ENCODE measurements around the gene FAM110D.
A peak's percentile ranks its signal among the peaks of the same experiment; 100 is the strongest.

Gene FAM110D

GRCh38 chr1:26124418-26125331 is 34.2 kb upstream of the FAM110D start:
- CTCF ChIA-PET: interaction anchor here (1.0 to 5.2 kb wide), 4 partner anchors 13 to 20 kb away, joined by 3 to 48 read pairs (median 8); partner anchors contain the start of gene PDIK1L
- H3K4me3 Mint-ChIP-seq: no peak overlapping the region
- H3K4me1 Mint-ChIP-seq: peaks cover 72% of the 10 kb centered on the region
- no peaks in the 10 kb centered on the region for H3K9me3 Mint-ChIP-seq
- H3K27ac Mint-ChIP-seq: peak overlapping the region; percentile 99
- H3K27me3 Mint-ChIP-seq: no peaks in the 10 kb centered on the region
- peaks cover 40% of the 10 kb centered on the region for H3K36me3 Mint-ChIP-seq
- DNase-seq: no peak

GRCh38 chr1:26125382-26125781 is 33.5 kb upstream of the FAM110D start:
- Mint-ChIP-seq H3K27ac (peak overlapping the region; percentile 99), H3K9me3 (no peaks in the 10 kb centered on the region), H3K4me1 (peaks cover 65% of the 10 kb centered on the region), H3K36me3 (peaks cover 33% of the 10 kb centered on the region), H3K27me3 (no peaks in the 10 kb centered on the region), H3K4me3 (no peak overlapping the region)
- CTCF ChIA-PET: interaction anchor here (1.3 to 5.2 kb wide), 2 partner anchors 14 to 19 kb away, joined by 3 to 48 read pairs; no protein-coding TSS in a partner anchor
- no peak for DNase-seq

- no peaks in the 10 kb centered on the region for H3K9me3 Mint-ChIP-seq
- peak overlapping the region; percentile 76 for H3K4me3 Mint-ChIP-seq
- CTCF ChIA-PET: interaction anchor here (1.0 to 5.2 kb wide), 6 partner anchors 13 to 108 kb away, joined by 3 to 48 read pairs (median 6); partner anchors contain the start of gene CEP85
- peaks cover 33% of the 10 kb centered on the region for H3K36me3 Mint-ChIP-seq
- no peaks in the 10 kb centered on the region for H3K27me3 Mint-ChIP-seq
- H3K4me1 Mint-ChIP-seq: peaks cover 65% of the 10 kb centered on the region
- peak overlapping the region; percentile 99 for H3K27ac Mint-ChIP-seq
- DNase-seq: no peak
Measured at GRCh38 chr1:26125946-26126320, 32.9 kb upstream of the FAM110D start.

- H3K4me1 Mint-ChIP-seq: peaks cover 68% of the 10 kb centered on the region
Measured at GRCh38 chr1:26126321-26127084, 32.4 kb upstream of the FAM110D start.

GRCh38 chr1:26127235-26128163 is 31.4 kb upstream of the FAM110D start:
- H3K9me3 Mint-ChIP-seq: no peaks in the 10 kb centered on the region
- DNase-seq: no peak
- peak overlapping the region; percentile 99 for H3K27ac Mint-ChIP-seq
- peaks cover 24% of the 10 kb centered on the region for H3K36me3 Mint-ChIP-seq
- peaks cover 65% of the 10 kb centered on the region for H3K4me1 Mint-ChIP-seq
- H3K27me3 Mint-ChIP-seq: no peaks in the 10 kb centered on the region
- peak overlapping the region; percentile 76 for H3K4me3 Mint-ChIP-seq
- CTCF ChIA-PET: interaction anchor here (0.6 to 5.2 kb wide), 8 partner anchors 11 to 194 kb away, joined by 3 to 48 read pairs (median 6); partner anchors contain the start of gene CEP85

More at GRCh38 chr1:26126321-26127084, 32.4 kb upstream of the FAM110D start:
- Mint-ChIP-seq H3K27me3 (no peaks in the 10 kb centered on the region), H3K36me3 (peaks cover 34% of the 10 kb centered on the region), H3K9me3 (no peaks in the 10 kb centered on the region), H3K4me3 (peak overlapping the region; percentile 76), H3K27ac (peak overlapping the region; percentile 99)
- CTCF ChIA-PET: interaction anchor here (0.6 to 5.2 kb wide), 7 partner anchors 12 to 195 kb away, joined by 3 to 48 read pairs (median 6); partner anchors contain the start of gene CEP85
- peak; percentile 71 for DNase-seq

GRCh38 chr1:26129778-26130177 is 29.1 kb upstream of the FAM110D start:
- CTCF ChIA-PET: interaction anchor here (1.5 to 5.2 kb wide), 3 partner anchors 9 to 25 kb away, joined by 5 to 48 read pairs (median 6); no protein-coding TSS in a partner anchor
- DNase-seq: no peak
- Mint-ChIP-seq H3K4me3 (no peak overlapping the region), H3K4me1 (peaks cover 51% of the 10 kb centered on the region), H3K27ac (no peak overlapping the region), H3K9me3 (no peaks in the 10 kb centered on the region), H3K27me3 (no peaks in the 10 kb centered on the region), H3K36me3 (peaks cover 14% of the 10 kb centered on the region)

- no peak overlapping the region for H3K27ac Mint-ChIP-seq
- H3K9me3 Mint-ChIP-seq: no peaks in the 10 kb centered on the region
- DNase-seq: no peak
- peaks cover 42% of the 10 kb centered on the region for H3K4me1 Mint-ChIP-seq
- no peaks in the 10 kb centered on the region for H3K27me3 Mint-ChIP-seq
- CTCF ChIA-PET: interaction anchor here (0.8 kb wide), 1 partner anchor 14 kb away, joined by 3 read pairs; no protein-coding TSS in a partner anchor
- no peak overlapping the region for H3K4me3 Mint-ChIP-seq
- H3K36me3 Mint-ChIP-seq: peaks cover 10% of the 10 kb centered on the region
Measured at GRCh38 chr1:26130695-26131094, 28.2 kb upstream of the FAM110D start.

GRCh38 chr1:26132128-26132833 is 26.6 kb upstream of the FAM110D start:
- H3K27me3 Mint-ChIP-seq: no peaks in the 10 kb centered on the region
- H3K27ac Mint-ChIP-seq: no peak overlapping the region
- CTCF ChIA-PET: no interaction called here
- peaks cover 5% of the 10 kb centered on the region for H3K36me3 Mint-ChIP-seq
- no peaks in the 10 kb centered on the region for H3K9me3 Mint-ChIP-seq
- H3K4me3 Mint-ChIP-seq: no peak overlapping the region
- H3K4me1 Mint-ChIP-seq: peaks cover 26% of the 10 kb centered on the region
- DNase-seq: no peak

GRCh38 chr1:26132834-26133167 is 26.1 kb upstream of the FAM110D start:
- H3K27me3 Mint-ChIP-seq: no peaks in the 10 kb centered on the region
- H3K4me1 Mint-ChIP-seq: peaks cover 21% of the 10 kb centered on the region
- no peak overlapping the region for H3K27ac Mint-ChIP-seq
- no peaks in the 10 kb centered on the region for H3K9me3 Mint-ChIP-seq
- H3K36me3 Mint-ChIP-seq: peaks cover 4% of the 10 kb centered on the region
- no peak for DNase-seq
- H3K4me3 Mint-ChIP-seq: no peak overlapping the region
- CTCF ChIA-PET: no interaction called here

GRCh38 chr1:26134466-26134865 is 24.4 kb upstream of the FAM110D start:
- Mint-ChIP-seq H3K27ac (no peak overlapping the region), H3K9me3 (no peaks in the 10 kb centered on the region), H3K36me3 (peaks cover 2% of the 10 kb centered on the region), H3K27me3 (no peaks in the 10 kb centered on the region), H3K4me3 (no peak overlapping the region), H3K4me1 (peaks cover 24% of the 10 kb centered on the region)
- no peak for DNase-seq
- CTCF ChIA-PET: no interaction called here

GRCh38 chr1:26138974-26139558 is 19.8 kb upstream of the FAM110D start:
- H3K4me1 Mint-ChIP-seq: peaks cover 16% of the 10 kb centered on the region
- no peaks in the 10 kb centered on the region for H3K27me3 Mint-ChIP-seq
- no peaks in the 10 kb centered on the region for H3K9me3 Mint-ChIP-seq
- CTCF ChIA-PET: interaction anchor here (1.0 to 1.6 kb wide), 7 partner anchors 10 to 34 kb away, joined by 3 to 7 read pairs (median 4); no protein-coding TSS in a partner anchor
- H3K36me3 Mint-ChIP-seq: no peaks in the 10 kb centered on the region
- peak overlapping the region; percentile 3 for H3K4me3 Mint-ChIP-seq
- no peak for DNase-seq
- peak overlapping the region; percentile 42 for H3K27ac Mint-ChIP-seq

- peaks cover 23% of the 10 kb centered on the region for H3K4me1 Mint-ChIP-seq
- no peak for DNase-seq
- H3K4me3 Mint-ChIP-seq: no peak overlapping the region
- H3K36me3 Mint-ChIP-seq: no peaks in the 10 kb centered on the region
- CTCF ChIA-PET: interaction anchor here (1.4 to 7.7 kb wide), 6 partner anchors 14 to 92 kb away, joined by 3 to 212 read pairs (median 26); partner anchors contain the start of gene CEP85
- no peaks in the 10 kb centered on the region for H3K9me3 Mint-ChIP-seq
- no peak overlapping the region for H3K27ac Mint-ChIP-seq
- peaks cover 13% of the 10 kb centered on the region for H3K27me3 Mint-ChIP-seq
Measured at GRCh38 chr1:26142159-26142558, 16.7 kb upstream of the FAM110D start.

Data from activated naive CD4-positive, alpha-beta T cell treated with anti-CD3 and anti-CD28 coated beads, Interleukin-2, amount 10 ng/mL, durations not matched to agents 7 days and 5 days (primary cell).